NCI-H82 (cell line): ENCODE data around the gene CNIH4.
"Not testable (repeated sequence)": the region's sequence is repeated elsewhere in the genome, so short reads cannot be mapped to it uniquely, and the experiment has no call there.

Experiments
- DNase-seq: peaks from one replicate; lab custom pipeline; 2025; lab: John Stamatoyannopoulos, UW

CNIH4 gene

GRCh38 chr1:224356685-224357625 is at the start of gene CNIH4:
CNIH4 (plus strand) TSS chr1:224356879; CDS start chr1:224356925, 46 bp downstream.
- DNase-seq, result peak; percentile 100

- no peak for DNase-seq
Measured at GRCh38 chr1:224308064-224308463, 48.6 kb upstream of the CNIH4 start.

- DNase-seq, result not testable (repeated sequence)
Measured at GRCh38 chr1:224311503-224311902, 45.2 kb upstream of the CNIH4 start.

GRCh38 chr1:224312025-224312424 is 44.7 kb upstream of the CNIH4 start:
- no peak for DNase-seq

GRCh38 chr1:224317383-224318045 is 39.2 kb upstream of the CNIH4 start:
- DNase-seq, result no peak

- DNase-seq, result no peak
Measured at GRCh38 chr1:224321706-224322105, 35.0 kb upstream of the CNIH4 start.

GRCh38 chr1:224325959-224326358 is 30.7 kb upstream of the CNIH4 start:
- no peak for DNase-seq

- DNase-seq, result no peak
Measured at GRCh38 chr1:224328644-224329043, 28.0 kb upstream of the CNIH4 start.

GRCh38 chr1:224329484-224329841 is 27.2 kb upstream of the CNIH4 start:
- DNase-seq, result no peak

- peak; percentile 97 for DNase-seq
Measured at GRCh38 chr1:224329842-224330753, 26.6 kb upstream of the CNIH4 start, which contains the start of gene NVL. NVL (minus strand) TSS chr1:224330172; CDS start chr1:224330127, 45 bp downstream.

GRCh38 chr1:224331326-224331725 is 25.4 kb upstream of the CNIH4 start:
- no peak for DNase-seq

GRCh38 chr1:224331824-224332223 is 24.9 kb upstream of the CNIH4 start:
- no peak for DNase-seq

GRCh38 chr1:224333309-224333926 is 23.3 kb upstream of the CNIH4 start:
- peak; percentile 78 for DNase-seq

GRCh38 chr1:224333939-224334786 is 22.5 kb upstream of the CNIH4 start:
- DNase-seq, result no peak

GRCh38 chr1:224338150-224338838 is 18.4 kb upstream of the CNIH4 start:
- peak; percentile 35 for DNase-seq

GRCh38 chr1:224339442-224340033 is 17.1 kb upstream of the CNIH4 start:
- peak; percentile 35 for DNase-seq

- not testable (repeated sequence) for DNase-seq
Measured at GRCh38 chr1:224340453-224341384, 16.0 kb upstream of the CNIH4 start.

GRCh38 chr1:224343679-224344078 is 13.0 kb upstream of the CNIH4 start:
- DNase-seq, result no peak
